ENCODE results near the gene DAPK2.
"Not testable (repeated sequence)": the region's sequence is repeated elsewhere in the genome, so short reads cannot be mapped to it uniquely, and the experiment has no call there.

Gene DAPK2

DNA sequence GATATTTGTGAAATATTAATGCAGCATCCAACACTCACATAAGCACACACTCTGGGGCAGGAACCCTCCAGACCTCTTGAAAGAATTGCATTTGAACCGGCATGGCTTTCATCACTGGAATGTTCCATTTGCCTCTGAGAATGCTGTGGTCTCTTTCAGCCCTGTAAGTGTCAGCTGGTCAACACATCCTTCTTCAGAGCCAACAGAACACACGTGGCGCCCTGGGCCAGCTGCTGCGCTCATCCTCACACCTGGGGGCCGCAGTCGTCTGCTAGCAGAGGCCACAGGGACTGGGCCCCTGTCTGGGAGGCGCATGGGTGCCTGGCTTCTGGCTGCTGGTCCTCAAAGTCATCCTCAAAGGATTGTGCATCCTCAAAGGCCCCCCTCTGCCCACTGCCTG is 141.2 kb downstream of the DAPK2 start:
- H3K23ac ChIP-seq (ENCODE audit: low read length) = no peak overlapping the region
- no peaks in the 10 kb centered on the region for H3K27me3 ChIP-seq (ENCODE audit: insufficient read depth, low read length, poor library complexity)
- H3K79me1 ChIP-seq (ENCODE audit: low read length) = no peaks in the 10 kb centered on the region
- no peak overlapping the region for H3K4me2 ChIP-seq (ENCODE audit: low read length)
- no peak overlapping the region for H3K56ac ChIP-seq (ENCODE audit: low read length)
- no peaks in the 10 kb centered on the region for H3K79me2 ChIP-seq (ENCODE audit: control insufficient read depth, insufficient read depth, low read length)
- H4K8ac ChIP-seq (ENCODE audit: low read depth, low read length) = no peak overlapping the region
- H3K9ac ChIP-seq (ENCODE audit: low read length) = no peak overlapping the region
- H3K18ac ChIP-seq (ENCODE audit: low read length) = no peak overlapping the region
- H2BK120ac ChIP-seq (ENCODE audit: low read depth, low read length) = no peak overlapping the region
- H3K27ac ChIP-seq (ENCODE audit: low read depth, low read length) = no peak overlapping the region
- no peaks in the 10 kb centered on the region for H3K36me3 ChIP-seq (ENCODE audit: control insufficient read depth, insufficient read depth, low read length)
- H3K4ac ChIP-seq (ENCODE audit: low read depth, low read length) = no peak overlapping the region
- H2AK5ac ChIP-seq (ENCODE audit: low read length) = no peak overlapping the region
- H4K5ac ChIP-seq (ENCODE audit: low read length) = no peak overlapping the region
- H3K4me1 ChIP-seq (ENCODE audit: control insufficient read depth, low read depth, low read length) = peaks cover under 1% of the 10 kb centered on the region
- no peak for DNase-seq
- no peak overlapping the region for H2BK15ac ChIP-seq (replicated peaks; ENCODE audit: low read depth)
- no peak overlapping the region for H3K4me3 ChIP-seq (ENCODE audit: low read length)
- H2BK5ac ChIP-seq (ENCODE audit: low read length) = no peak overlapping the region
- no CpG with 5 or more reads among the region's 7 CpGs for WGBS (ENCODE audit: extremely low coverage, insufficient coverage, low lambda C conversion rate)

- H4K5ac ChIP-seq (ENCODE audit: low read length) = no peak overlapping the region
- H3K27me3 ChIP-seq (ENCODE audit: insufficient read depth, low read length, poor library complexity) = no peaks in the 10 kb centered on the region
- H2BK120ac ChIP-seq (ENCODE audit: low read depth, low read length) = no peak overlapping the region
- no peak for DNase-seq
- no peak overlapping the region for H3K9ac ChIP-seq (ENCODE audit: low read length)
- H3K18ac ChIP-seq (ENCODE audit: low read length) = no peak overlapping the region
- H3K4ac ChIP-seq (ENCODE audit: low read depth, low read length) = no peak overlapping the region
- no peak overlapping the region for H4K8ac ChIP-seq (ENCODE audit: low read depth, low read length)
- no peaks in the 10 kb centered on the region for H3K79me2 ChIP-seq (ENCODE audit: control insufficient read depth, insufficient read depth, low read length)
- no peak overlapping the region for H3K23ac ChIP-seq (ENCODE audit: low read length)
- no peak overlapping the region for H3K4me2 ChIP-seq (ENCODE audit: low read length)
- H3K79me1 ChIP-seq (ENCODE audit: low read length) = no peaks in the 10 kb centered on the region
- H3K4me3 ChIP-seq (ENCODE audit: low read length) = no peak overlapping the region
- no peak overlapping the region for H2BK5ac ChIP-seq (ENCODE audit: low read length)
- H3K56ac ChIP-seq (ENCODE audit: low read length) = no peak overlapping the region
- no peaks in the 10 kb centered on the region for H3K4me1 ChIP-seq (ENCODE audit: control insufficient read depth, low read depth, low read length)
- no peak overlapping the region for H2AK5ac ChIP-seq (ENCODE audit: low read length)
- no CpG with 5 or more reads among the region's 4 CpGs for WGBS (ENCODE audit: extremely low coverage, insufficient coverage, low lambda C conversion rate)
- no peaks in the 10 kb centered on the region for H3K36me3 ChIP-seq (ENCODE audit: control insufficient read depth, insufficient read depth, low read length)
- H3K27ac ChIP-seq (ENCODE audit: low read depth, low read length) = no peak overlapping the region
- H2BK15ac ChIP-seq (replicated peaks; ENCODE audit: low read depth) = no peak overlapping the region
Measured at GRCh38 chr15:63904042-63904441, 142.2 kb downstream of the DAPK2 start.

DNA sequence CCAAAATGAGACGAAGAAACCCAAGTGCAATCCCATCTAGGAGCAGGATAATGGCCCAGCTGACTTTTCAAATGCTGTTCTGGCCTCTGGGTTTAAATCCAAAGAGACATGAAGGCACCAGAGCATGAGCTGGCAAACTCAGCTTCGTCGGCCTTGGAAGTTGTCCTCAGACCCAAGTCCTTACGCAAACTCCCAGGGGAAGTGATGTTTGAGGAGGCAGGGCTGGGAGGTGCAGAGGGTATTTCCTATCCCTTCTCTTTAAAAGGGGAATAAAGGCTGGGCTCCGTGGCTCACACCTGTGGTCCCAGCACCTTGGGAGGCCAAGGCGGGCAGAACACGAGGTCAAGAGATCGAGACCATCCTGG is 143.6 kb downstream of the DAPK2 start:
- no peaks in the 10 kb centered on the region for H3K79me2 ChIP-seq (ENCODE audit: control insufficient read depth, insufficient read depth, low read length)
- no peaks in the 10 kb centered on the region for H3K27me3 ChIP-seq (ENCODE audit: insufficient read depth, low read length, poor library complexity)
- H2BK120ac ChIP-seq (ENCODE audit: low read depth, low read length) = no peak overlapping the region
- DNase-seq = no peak
- H3K18ac ChIP-seq (ENCODE audit: low read length) = no peak overlapping the region
- no peak overlapping the region for H2BK5ac ChIP-seq (ENCODE audit: low read length)
- no peaks in the 10 kb centered on the region for H3K4me1 ChIP-seq (ENCODE audit: control insufficient read depth, low read depth, low read length)
- no peak overlapping the region for H3K4me2 ChIP-seq (ENCODE audit: low read length)
- no peak overlapping the region for H2BK15ac ChIP-seq (replicated peaks; ENCODE audit: low read depth)
- no peak overlapping the region for H4K5ac ChIP-seq (ENCODE audit: low read length)
- no peaks in the 10 kb centered on the region for H3K36me3 ChIP-seq (ENCODE audit: control insufficient read depth, insufficient read depth, low read length)
- no peak overlapping the region for H3K56ac ChIP-seq (ENCODE audit: low read length)
- H3K4ac ChIP-seq (ENCODE audit: low read depth, low read length) = no peak overlapping the region
- no peaks in the 10 kb centered on the region for H3K79me1 ChIP-seq (ENCODE audit: low read length)
- H4K8ac ChIP-seq (ENCODE audit: low read depth, low read length) = no peak overlapping the region
- no peak overlapping the region for H3K4me3 ChIP-seq (ENCODE audit: low read length)
- no peak overlapping the region for H3K9ac ChIP-seq (ENCODE audit: low read length)
- WGBS (ENCODE audit: extremely low coverage, insufficient coverage, low lambda C conversion rate) = no CpG with 5 or more reads among the region's 8 CpGs
- H2AK5ac ChIP-seq (ENCODE audit: low read length) = no peak overlapping the region
- H3K27ac ChIP-seq (ENCODE audit: low read depth, low read length) = no peak overlapping the region
- H3K23ac ChIP-seq (ENCODE audit: low read length) = no peak overlapping the region

DNA sequence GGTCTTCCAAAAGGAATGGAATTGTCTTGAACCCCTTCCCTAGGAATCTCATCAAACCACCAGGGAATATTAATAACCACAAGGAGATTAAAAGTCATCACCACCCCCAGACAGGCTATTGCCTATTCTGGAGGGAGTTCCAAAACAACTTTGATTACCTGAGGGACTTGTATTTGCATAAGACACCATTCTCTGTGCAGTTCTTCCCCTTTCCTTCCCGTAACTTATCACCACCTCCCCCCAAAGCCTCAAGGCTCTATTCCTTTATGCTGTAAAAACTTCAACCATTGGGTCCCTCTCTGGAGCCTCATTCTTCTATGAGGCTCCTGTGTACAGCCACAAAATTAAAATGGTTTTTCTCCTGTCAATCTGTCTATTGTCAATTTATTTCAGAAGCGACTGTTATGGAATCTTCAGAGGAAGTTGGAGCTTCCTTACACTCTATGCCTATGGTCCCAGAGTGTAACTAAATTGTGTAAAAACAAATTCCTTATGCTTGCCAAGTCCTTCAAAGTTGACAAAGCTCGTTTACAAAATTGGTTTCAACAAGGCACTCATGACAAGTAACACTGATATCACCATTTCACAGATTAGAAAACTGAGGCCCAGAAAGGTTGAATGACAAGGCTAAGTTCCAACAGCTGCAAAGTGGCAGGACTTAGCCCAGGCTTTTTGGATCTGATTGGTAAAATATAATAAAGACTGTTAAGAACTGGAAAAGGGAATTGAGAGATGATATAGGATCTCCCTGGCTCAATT is 144.2 kb downstream of the DAPK2 start:
- no peak overlapping the region for H3K4ac ChIP-seq (ENCODE audit: low read depth, low read length)
- H3K27me3 ChIP-seq (ENCODE audit: insufficient read depth, low read length, poor library complexity) = no peaks in the 10 kb centered on the region
- H3K27ac ChIP-seq (ENCODE audit: low read depth, low read length) = no peak overlapping the region
- H4K8ac ChIP-seq (ENCODE audit: low read depth, low read length) = no peak overlapping the region
- H3K4me2 ChIP-seq (ENCODE audit: low read length) = no peak overlapping the region
- H3K79me1 ChIP-seq (ENCODE audit: low read length) = no peaks in the 10 kb centered on the region
- no peak overlapping the region for H3K18ac ChIP-seq (ENCODE audit: low read length)
- H3K23ac ChIP-seq (ENCODE audit: low read length) = no peak overlapping the region
- H3K36me3 ChIP-seq (ENCODE audit: control insufficient read depth, insufficient read depth, low read length) = no peaks in the 10 kb centered on the region
- no peaks in the 10 kb centered on the region for H3K79me2 ChIP-seq (ENCODE audit: control insufficient read depth, insufficient read depth, low read length)
- WGBS (ENCODE audit: extremely low coverage, insufficient coverage, low lambda C conversion rate) = no CpG with 5 or more reads among the region's 3 CpGs
- no peak overlapping the region for H2AK5ac ChIP-seq (ENCODE audit: low read length)
- no peak overlapping the region for H3K9ac ChIP-seq (ENCODE audit: low read length)
- H3K56ac ChIP-seq (ENCODE audit: low read length) = no peak overlapping the region
- DNase-seq = no peak
- H3K4me3 ChIP-seq (ENCODE audit: low read length) = no peak overlapping the region
- no peak overlapping the region for H2BK15ac ChIP-seq (replicated peaks; ENCODE audit: low read depth)
- no peaks in the 10 kb centered on the region for H3K4me1 ChIP-seq (ENCODE audit: control insufficient read depth, low read depth, low read length)
- H2BK120ac ChIP-seq (ENCODE audit: low read depth, low read length) = no peak overlapping the region
- no peak overlapping the region for H2BK5ac ChIP-seq (ENCODE audit: low read length)
- no peak overlapping the region for H4K5ac ChIP-seq (ENCODE audit: low read length)

DNA sequence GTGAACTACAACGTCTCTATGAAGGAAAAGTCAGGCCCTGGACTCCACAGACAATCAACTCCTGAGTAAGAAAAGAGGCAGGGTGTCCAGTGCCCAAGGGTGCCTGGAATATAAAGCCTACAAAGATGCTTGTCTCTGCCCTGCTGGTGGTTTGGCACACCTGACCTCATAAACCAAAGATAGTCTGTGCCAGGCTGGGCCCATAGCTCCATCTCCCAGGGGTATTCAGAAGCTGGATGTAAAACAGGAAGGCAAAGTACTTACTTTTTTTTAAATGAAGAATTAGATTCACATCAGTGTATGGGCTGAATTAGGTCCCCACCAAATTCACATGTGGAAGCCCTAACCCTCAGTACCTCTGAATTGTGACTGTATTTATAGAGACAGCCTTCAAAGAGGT is 146.0 kb downstream of the DAPK2 start:
- Histone ChIP-seq H4K8ac (ENCODE audit: low read depth, low read length) (no peak overlapping the region), H3K9ac (ENCODE audit: low read length) (no peak overlapping the region), H3K4me3 (ENCODE audit: low read length) (no peak overlapping the region), H3K23ac (ENCODE audit: low read length) (no peak overlapping the region), H2BK15ac (replicated peaks; ENCODE audit: low read depth) (no peak overlapping the region), H3K79me2 (ENCODE audit: control insufficient read depth, insufficient read depth, low read length) (no peaks in the 10 kb centered on the region), H3K56ac (ENCODE audit: low read length) (no peak overlapping the region), H2BK5ac (ENCODE audit: low read length) (no peak overlapping the region), H4K5ac (ENCODE audit: low read length) (no peak overlapping the region), H3K4me2 (ENCODE audit: low read length) (no peak overlapping the region), H3K4ac (ENCODE audit: low read depth, low read length) (no peak overlapping the region), H2AK5ac (ENCODE audit: low read length) (no peak overlapping the region), H3K27ac (ENCODE audit: low read depth, low read length) (no peak overlapping the region), H3K36me3 (ENCODE audit: control insufficient read depth, insufficient read depth, low read length) (no peaks in the 10 kb centered on the region), H3K18ac (ENCODE audit: low read length) (no peak overlapping the region), H2BK120ac (ENCODE audit: low read depth, low read length) (no peak overlapping the region), H3K4me1 (ENCODE audit: control insufficient read depth, low read depth, low read length) (peaks cover 2% of the 10 kb centered on the region), H3K27me3 (ENCODE audit: insufficient read depth, low read length, poor library complexity) (no peaks in the 10 kb centered on the region), H3K79me1 (ENCODE audit: low read length) (no peaks in the 10 kb centered on the region)
- DNase-seq = no peak
- WGBS (ENCODE audit: extremely low coverage, insufficient coverage, low lambda C conversion rate) = no CpG with 5 or more reads among the region's 1 CpG

DNA sequence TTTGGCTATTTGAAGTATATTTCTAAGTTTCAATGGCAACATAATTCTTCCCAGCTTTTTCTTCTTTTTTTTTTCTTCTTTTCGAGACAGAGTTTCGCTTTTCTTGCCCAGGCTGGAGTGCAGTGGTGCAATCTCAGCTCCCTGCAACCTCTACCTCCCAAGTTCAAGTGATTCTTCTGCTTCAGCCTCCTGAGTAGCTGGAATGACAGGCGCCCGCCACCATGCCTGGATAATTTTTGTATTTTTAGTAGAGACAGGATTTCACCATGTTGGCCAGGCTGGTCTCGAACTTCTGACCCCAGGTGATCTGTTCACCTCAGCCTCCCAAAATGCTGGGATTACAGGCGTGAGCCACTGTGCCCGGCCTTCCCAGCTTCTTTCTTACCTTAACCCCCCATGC is 146.7 kb downstream of the DAPK2 start:
- not testable (repeated sequence) for H2BK15ac ChIP-seq (replicated peaks; ENCODE audit: low read depth); H3K79me1 ChIP-seq (ENCODE audit: low read length); H3K18ac ChIP-seq (ENCODE audit: low read length); H3K9ac ChIP-seq (ENCODE audit: low read length); H3K23ac ChIP-seq (ENCODE audit: low read length); H3K27ac ChIP-seq (ENCODE audit: low read depth, low read length); H2BK120ac ChIP-seq (ENCODE audit: low read depth, low read length); H3K4me3 ChIP-seq (ENCODE audit: low read length); H2AK5ac ChIP-seq (ENCODE audit: low read length); H4K5ac ChIP-seq (ENCODE audit: low read length); DNase-seq; H3K56ac ChIP-seq (ENCODE audit: low read length); H3K4me1 ChIP-seq (ENCODE audit: control insufficient read depth, low read depth, low read length); H3K36me3 ChIP-seq (ENCODE audit: control insufficient read depth, insufficient read depth, low read length); H3K79me2 ChIP-seq (ENCODE audit: control insufficient read depth, insufficient read depth, low read length); H4K8ac ChIP-seq (ENCODE audit: low read depth, low read length); H2BK5ac ChIP-seq (ENCODE audit: low read length); H3K4me2 ChIP-seq (ENCODE audit: low read length); H3K4ac ChIP-seq (ENCODE audit: low read depth, low read length); H3K27me3 ChIP-seq (ENCODE audit: insufficient read depth, low read length, poor library complexity)
- WGBS (ENCODE audit: extremely low coverage, insufficient coverage, low lambda C conversion rate) = no CpG with 5 or more reads among the region's 7 CpGs
